ENCODE measurements around the gene KCTD12.

- no peak for TF ChIP-seq POLR2A (IDR thresholded peaks at IDR 0.05)
- TF ChIP-seq CTCF (IDR thresholded peaks at IDR 0.05) = no peak
These were observed 23.2 kb downstream of the KCTD12 start for GRCh38 chr13:76863022-76863421.

All from vagina (tissue), 2 donors.